Right lobe of liver (tissue), 6 donors: ENCODE data around the gene PSMA7. TPM values are rescaled to one million over a fixed set of nuclear protein-coding genes. Genes with fewer than 3 reads are reported as not detected.

Experiments used
- ATAC-seq, 4 donors: fragments of 200-7000 bp; cut with Tn5 transposase; one replicate each; pipeline ENCODE4 v1.9.1; 2020; ENCODE audit warnings: mild to moderate bottlenecking in 4 of 4, moderate library complexity in 4 of 4
- DNase-seq, 3 donors: peaks; one replicate each; pipeline ENCODE4 v3.0.0-alpha.2; 2020
- H3K27ac ChIP-seq, 3 donors: fragments of 200-600 bp; one replicate each; pipeline ENCODE4 v1.8.0; 2022
- H3K27me3 ChIP-seq, 2 donors: fragments of 200-600 bp; one replicate each; pipeline ENCODE4 v1.8.0; 2022
- H3K36me3 ChIP-seq, 4 donors: fragments of 200-600 bp; sonication (generic) in 1 of 4; one replicate each; pipeline versions ENCODE4 v1.5.1 to v1.8.0; 2017 to 2022; ENCODE audit warnings: control low read depth in 1 of 4
- H3K4me1 ChIP-seq, 4 donors: fragments of 200-600 bp; sonication (generic) in 1 of 4; one replicate each; pipeline versions ENCODE4 v1.5.1 to v1.8.0; 2017 to 2022; ENCODE audit warnings: control low read depth in 1 of 4
- H3K4me3 ChIP-seq, 3 donors: fragments of 200-600 bp; one replicate each; pipeline ENCODE4 v1.8.0; 2022
- H3K9me3 ChIP-seq, 4 donors: fragments of 200-600 bp; sonication (generic) in 1 of 4; one replicate each; pipeline versions ENCODE4 v1.5.1 to v1.8.0; 2017 to 2022; ENCODE audit warnings: control low read depth in 1 of 4
- POLR2A ChIP-seq: fragments of 450-650 bp; IDR thresholded peaks from one replicate; pipeline ENCODE4 v1.6.1; 2017; ENCODE audit warnings: antibody characterized with exemption, mild to moderate bottlenecking
- WGBS: methylation state at CpG from one replicate; pipeline ENCODE4 v1.1.6; 2018; ENCODE audit warnings: low coverage, low lambda C conversion rate; ENCODE audit not compliant: insufficient coverage; ENCODE audit errors: missing lambda C conversion rate; 5-methylcytosine and 5-hydroxymethylcytosine counted together
- intact Hi-C, 2 donors: fragments of 100-400 bp; cut with DNase I; formaldehyde crosslinking; loops; one replicate each; pipeline versions ENCODE4 v1.11.2 to v1.14.1; 2022
- total RNA-seq, 6 experiments: library from RNA; depleted of rRNA in 2 of 6; stranded (reverse); fragments of >200 nt in 2 of 6; fragmentation: NEBNext Ultra II Directional in 3 of 6; extraction: Animal tissue kit (Norgen Biotek cat#: 25700) in 3 of 6; gene quantifications; one replicate each; pipeline versions ENCODE4 v1.1.0 to v1.2.4, GENCODE V29; 2016 to 2023
- TF ChIP-seq, protein P1 (sequence below), 4 donors: fragments of 200-600 bp in 3 of 4; fragments of 450-650 bp in 1 of 4; IDR thresholded peaks; one replicate each; pipeline versions ENCODE4 v1.5.1 to v1.8.0; 2016 to 2022; ENCODE audit warnings: antibody characterized with exemption in 4 of 4, mild to moderate bottlenecking in 2 of 4
- donor health status: DM: no; HTN: yes; CAD: no.
- donor health status: DM: no; HTN: no; CAD: no.
- donor health status: DM: no; HTN: no; CAD: no.
- donor health status: DM: no; HTN: yes; CAD: no.
- donor health status: DM: no; HTN: yes; CAD: no.

Gene PSMA7
- total RNA-seq, 6 experiments from 2014 or later, result 108 to 268 (median 116) TPM

DNA sequence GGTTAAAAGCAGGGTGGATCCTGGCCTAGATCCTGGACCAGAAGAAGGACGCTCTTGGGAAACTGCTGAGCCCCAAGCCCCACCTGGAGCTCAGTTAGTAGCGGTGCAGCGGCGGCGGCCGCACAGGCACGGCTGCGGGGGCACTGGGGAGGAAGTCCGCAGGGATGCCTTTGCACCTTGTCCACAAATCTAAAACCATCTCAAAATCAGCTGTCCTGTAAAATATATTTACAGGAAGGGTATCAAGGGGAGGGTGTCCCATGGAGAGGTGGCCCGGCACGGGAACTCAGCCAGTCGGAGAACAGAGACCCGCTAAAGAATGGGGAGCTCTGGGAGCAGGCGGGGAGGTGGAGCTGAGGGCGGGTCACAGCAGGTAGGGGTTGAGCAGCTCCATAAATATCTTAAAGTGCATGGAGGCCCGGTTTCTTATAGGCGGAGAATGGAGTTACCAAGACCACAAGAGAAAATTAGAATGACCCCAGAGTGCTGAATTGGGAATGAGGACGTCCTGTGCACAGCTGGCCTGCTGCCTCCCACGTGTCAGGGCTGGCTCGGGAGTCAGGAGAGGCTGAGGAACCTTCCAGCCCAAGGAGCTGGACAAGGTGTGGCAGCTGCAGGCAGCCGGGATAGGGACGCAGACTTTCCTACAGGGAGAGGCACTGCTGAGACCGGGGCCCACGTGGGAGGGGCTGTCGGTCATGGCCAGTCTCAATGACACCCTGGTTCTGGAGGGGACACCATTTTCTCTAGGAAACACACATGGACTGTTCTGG lies 47.6 kb upstream of the PSMA7 start:
- peaks cover 0 to 8% (median under 1%) of the 10 kb centered on the region in 4 donors for H3K36me3 ChIP-seq
- ATAC-seq, result no peak
- WGBS, result 91% methylated on average over 15 of the region's 25 CpGs

DNA sequence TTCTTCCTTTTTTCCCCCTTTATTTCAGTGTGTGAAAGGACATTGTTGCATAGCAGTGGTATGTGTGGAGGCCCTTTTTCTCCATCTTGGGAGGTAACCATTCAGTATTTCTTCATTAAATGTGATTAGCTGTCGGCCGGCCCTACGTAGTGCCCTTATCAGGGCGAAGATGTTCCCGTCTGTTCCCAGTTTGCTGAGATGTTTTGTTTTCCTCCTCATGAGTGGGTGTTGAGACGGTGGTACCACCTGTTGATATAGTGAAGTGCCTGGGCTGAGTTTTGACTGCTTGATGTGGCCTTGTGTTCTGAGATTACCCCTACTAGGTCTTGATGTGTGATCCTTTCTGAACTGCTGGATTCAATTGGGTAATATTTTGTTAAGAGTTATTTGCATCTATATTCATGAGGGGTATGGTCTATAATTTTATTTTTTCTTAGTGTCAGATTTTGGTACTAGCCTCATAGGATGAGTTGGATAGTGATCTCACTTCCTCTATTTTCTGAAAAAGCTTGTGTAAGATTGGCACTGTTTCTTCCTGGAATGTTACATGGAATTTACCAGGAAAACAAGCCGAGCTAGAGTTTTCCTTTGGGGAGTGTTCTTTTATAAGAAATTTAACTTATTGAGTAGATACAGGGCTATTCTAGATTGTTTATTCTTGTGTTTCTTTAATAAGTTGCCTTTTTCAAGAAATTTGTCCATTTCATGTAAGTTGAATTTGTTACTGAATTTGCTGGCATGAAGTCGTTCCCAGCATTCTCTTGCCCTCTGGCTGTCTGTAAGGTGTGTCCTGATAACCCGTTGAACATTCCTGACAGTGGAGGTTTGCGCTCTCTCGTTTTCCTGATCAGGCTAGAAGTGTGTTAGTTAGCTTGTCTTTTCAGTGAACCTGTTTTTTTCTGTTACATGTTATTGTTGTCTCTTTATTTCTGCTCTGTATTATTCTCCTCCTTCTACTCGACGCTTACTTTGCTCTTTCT lies 44.0 kb upstream of the PSMA7 start:
- H3K27me3 ChIP-seq, result no peaks in the 10 kb centered on the region
- intact Hi-C loops, result no loop called here
- H3K4me1 ChIP-seq, result peaks cover 0 to 46% (median 16%) of the 10 kb centered on the region in 4 donors
- peaks cover 0 to 7% (median under 1%) of the 10 kb centered on the region in 4 donors for H3K36me3 ChIP-seq
- TF ChIP-seq, protein P1, sequence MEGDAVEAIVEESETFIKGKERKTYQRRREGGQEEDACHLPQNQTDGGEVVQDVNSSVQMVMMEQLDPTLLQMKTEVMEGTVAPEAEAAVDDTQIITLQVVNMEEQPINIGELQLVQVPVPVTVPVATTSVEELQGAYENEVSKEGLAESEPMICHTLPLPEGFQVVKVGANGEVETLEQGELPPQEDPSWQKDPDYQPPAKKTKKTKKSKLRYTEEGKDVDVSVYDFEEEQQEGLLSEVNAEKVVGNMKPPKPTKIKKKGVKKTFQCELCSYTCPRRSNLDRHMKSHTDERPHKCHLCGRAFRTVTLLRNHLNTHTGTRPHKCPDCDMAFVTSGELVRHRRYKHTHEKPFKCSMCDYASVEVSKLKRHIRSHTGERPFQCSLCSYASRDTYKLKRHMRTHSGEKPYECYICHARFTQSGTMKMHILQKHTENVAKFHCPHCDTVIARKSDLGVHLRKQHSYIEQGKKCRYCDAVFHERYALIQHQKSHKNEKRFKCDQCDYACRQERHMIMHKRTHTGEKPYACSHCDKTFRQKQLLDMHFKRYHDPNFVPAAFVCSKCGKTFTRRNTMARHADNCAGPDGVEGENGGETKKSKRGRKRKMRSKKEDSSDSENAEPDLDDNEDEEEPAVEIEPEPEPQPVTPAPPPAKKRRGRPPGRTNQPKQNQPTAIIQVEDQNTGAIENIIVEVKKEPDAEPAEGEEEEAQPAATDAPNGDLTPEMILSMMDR (IDR thresholded peaks at IDR 0.05), result no peak
- no peak for TF ChIP-seq POLR2A
- 59% methylated on average over 13 of the region's 13 CpGs for WGBS
- peak overlapping the region in 2 of 3 donors; percentile 17 to 77 for H3K27ac ChIP-seq
- ATAC-seq (peak in 1 of 4 donors; percentile 36), DNase-seq (peak in 1 of 3 donors; percentile 23)
- no peak overlapping the region for H3K4me3 ChIP-seq
- H3K9me3 ChIP-seq, result no peaks in the 10 kb centered on the region

More for the DNA sequence above, 47.6 kb upstream of the PSMA7 start:
- no peaks in the 10 kb centered on the region for H3K27me3 ChIP-seq
- peak in 2 of 3 donors; percentile 15 to 43 for DNase-seq
- H3K27ac ChIP-seq, result no peak overlapping the region
- intact Hi-C loops, result no loop called here
- H3K4me3 ChIP-seq, result no peak overlapping the region
- TF ChIP-seq POLR2A, result no peak
- TF ChIP-seq, protein P1 (IDR thresholded peaks at IDR 0.05), result no peak
- H3K4me1 ChIP-seq, result peaks cover 0 to 32% (median 8%) of the 10 kb centered on the region in 4 donors
- no peaks in the 10 kb centered on the region for H3K9me3 ChIP-seq

DNA sequence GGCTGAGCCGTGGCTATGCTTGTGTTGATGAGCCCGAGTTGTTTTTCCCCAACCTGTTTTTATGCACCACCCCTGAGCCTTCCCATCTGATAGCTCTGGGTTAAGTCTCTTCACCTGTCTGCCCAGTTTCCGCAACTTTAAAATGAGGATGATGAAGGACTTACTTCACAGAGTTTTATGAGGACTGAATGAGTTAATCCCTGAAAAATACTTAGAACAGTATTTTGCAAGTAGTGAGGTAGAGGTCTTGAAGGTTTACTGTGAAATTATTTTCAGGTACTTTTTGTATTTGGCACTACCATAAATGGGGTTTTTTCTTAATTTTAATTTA lies 42.9 kb upstream of the PSMA7 start:
- H3K27ac ChIP-seq, result peak overlapping the region; percentile 54 to 77 (median 56)
- TF ChIP-seq, protein P1 (IDR thresholded peaks at IDR 0.05), result no peak
- TF ChIP-seq POLR2A, result no peak
- H3K4me1 ChIP-seq, result peaks cover 0 to 54% (median 16%) of the 10 kb centered on the region in 4 donors
- ATAC-seq (no peak), DNase-seq (no peak)
- intact Hi-C loops, result no loop called here
- H3K9me3 ChIP-seq, result no peaks in the 10 kb centered on the region
- peak overlapping the region in 2 of 3 donors; percentile 5 to 9 for H3K4me3 ChIP-seq
- H3K27me3 ChIP-seq, result no peaks in the 10 kb centered on the region
- H3K36me3 ChIP-seq, result peaks cover 0 to 7% (median under 1%) of the 10 kb centered on the region in 4 donors
- 78% methylated on average over 1 of the region's 3 CpGs for WGBS

DNA sequence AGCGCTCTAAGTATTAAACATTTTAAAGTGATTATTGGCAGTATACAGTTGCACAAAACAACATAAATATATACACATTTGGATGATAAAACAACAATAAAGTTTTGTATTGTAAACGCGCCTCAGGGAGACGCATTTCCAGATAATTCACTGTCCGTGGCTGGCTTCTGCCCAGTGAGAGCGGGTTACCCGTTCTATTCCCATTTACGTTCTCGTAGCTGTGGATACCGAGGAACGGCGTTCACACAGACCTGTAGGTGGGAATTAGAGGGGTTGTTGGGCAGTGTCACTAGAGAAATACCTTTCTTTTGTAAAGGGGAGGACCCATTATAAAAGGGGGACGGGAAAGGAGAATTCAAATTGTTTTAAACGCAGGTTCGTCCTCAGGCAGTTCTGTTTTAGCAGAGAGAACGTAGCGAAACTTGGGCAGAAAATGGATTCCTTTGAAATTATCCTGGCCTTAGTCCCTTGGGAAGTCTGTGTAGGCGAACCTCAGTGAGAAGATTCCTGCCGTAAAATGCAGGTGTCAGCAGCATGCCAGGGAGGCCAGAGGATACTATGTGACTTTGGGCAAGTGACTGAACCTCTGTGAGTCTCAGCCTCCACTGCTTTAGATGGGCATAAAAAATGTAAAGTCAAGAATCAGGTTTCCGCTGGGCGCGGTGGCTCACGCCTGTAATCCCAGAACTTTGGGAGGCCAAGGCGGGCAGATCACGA lies 40.4 kb upstream of the PSMA7 start:
- peak overlapping the region; percentile 95 to 98 (median 97) for H3K27ac ChIP-seq
- DNase-seq, result peak in 2 of 3 donors; percentile 6 to 31

More for the DNA sequence above, 40.4 kb upstream of the PSMA7 start:
- no peak for TF ChIP-seq POLR2A
- TF ChIP-seq, protein P1 (IDR thresholded peaks at IDR 0.05), result no peak
- WGBS, result 23% methylated on average over 25 of the region's 25 CpGs
- intact Hi-C loops, result no loop called here
- ATAC-seq, result no peak
- no peaks in the 10 kb centered on the region for H3K9me3 ChIP-seq
- no peaks in the 10 kb centered on the region for H3K27me3 ChIP-seq
- H3K4me3 ChIP-seq, result peak overlapping the region; percentile 86 to 95 (median 93)
- H3K36me3 ChIP-seq, result no peaks in the 10 kb centered on the region
- peaks cover 0 to 64% (median 18%) of the 10 kb centered on the region in 4 donors for H3K4me1 ChIP-seq
